ENCODE measurements around the gene HOXC11.

The HOXC11 gene

GRCh38 chr12:54021432-54022013 is 48.6 kb downstream of the HOXC11 start:
- no peak for DNase-seq (ENCODE audit: low spot score)

- no peak for DNase-seq (ENCODE audit: low spot score)
These were observed 50.3 kb downstream of the HOXC11 start for GRCh38 chr12:54022960-54023884.

DNA sequence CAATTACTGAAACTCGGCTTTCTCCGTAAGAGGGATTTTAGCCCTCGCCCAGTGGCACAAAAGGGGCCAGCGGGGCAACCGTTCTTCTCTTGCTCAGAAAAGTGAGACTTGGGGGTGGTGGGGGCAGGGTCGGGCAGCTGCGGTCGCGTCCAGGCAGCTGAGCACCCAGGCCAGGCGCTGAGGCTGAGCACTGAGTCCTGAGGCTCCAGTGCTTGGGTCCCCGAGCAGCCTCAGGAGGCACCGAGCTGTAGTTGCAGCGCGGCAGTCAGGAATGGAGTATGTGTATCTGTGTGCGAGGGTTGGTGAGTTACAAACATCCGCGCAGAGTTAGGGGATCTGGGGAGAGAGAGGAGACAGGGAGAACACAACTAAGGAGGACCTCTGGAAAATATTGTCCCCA is 51.2 kb downstream of the HOXC11 start:
- no peak for DNase-seq (ENCODE audit: low spot score)

- no peak for DNase-seq (ENCODE audit: low spot score)
These were observed 51.8 kb downstream of the HOXC11 start for GRCh38 chr12:54024581-54025305.

DNA sequence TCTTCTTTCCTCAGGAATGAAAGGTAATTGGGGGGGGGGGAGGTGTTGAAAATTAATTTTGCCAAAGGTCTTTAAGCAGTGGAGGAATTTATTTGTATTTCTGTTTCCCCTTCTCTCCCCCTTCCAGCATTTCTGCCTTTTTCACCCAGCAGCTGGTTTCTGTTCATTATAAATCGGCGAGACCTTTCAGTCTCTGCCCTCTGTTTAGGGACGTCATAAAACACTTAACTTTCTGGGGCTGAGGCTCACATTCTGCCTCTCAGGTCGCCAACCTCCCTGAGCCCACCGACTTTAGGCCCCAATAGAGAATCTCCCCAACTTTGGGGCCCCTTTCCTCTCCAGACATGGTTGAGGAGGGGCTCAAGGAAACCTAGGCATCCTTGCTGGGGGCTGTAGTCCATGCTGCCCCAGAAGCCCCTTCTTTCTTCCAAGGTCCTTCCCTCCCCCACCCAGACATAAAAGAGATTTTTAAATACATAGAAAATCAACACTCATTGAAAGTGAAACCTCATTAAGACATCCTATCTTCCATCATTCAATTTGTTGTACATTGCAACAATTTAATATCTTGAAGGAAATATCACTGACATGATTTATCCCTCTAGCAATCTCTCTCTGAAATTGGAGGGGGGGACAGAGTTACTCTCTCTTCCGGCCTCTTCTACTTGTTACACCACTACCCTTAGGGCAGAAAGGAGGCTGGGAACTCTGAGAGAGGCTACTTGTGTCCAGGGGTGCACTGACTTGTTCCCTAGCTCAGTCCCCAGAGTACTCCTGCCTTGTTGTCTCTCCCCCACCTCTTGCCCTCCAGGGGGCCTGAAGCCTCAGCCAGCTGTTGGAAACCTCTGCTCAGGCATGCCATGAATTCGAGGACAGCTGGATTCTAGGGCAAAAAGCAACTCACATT is 52.8 kb downstream of the HOXC11 start:
- DNase-seq (ENCODE audit: low spot score), result no peak

DNA sequence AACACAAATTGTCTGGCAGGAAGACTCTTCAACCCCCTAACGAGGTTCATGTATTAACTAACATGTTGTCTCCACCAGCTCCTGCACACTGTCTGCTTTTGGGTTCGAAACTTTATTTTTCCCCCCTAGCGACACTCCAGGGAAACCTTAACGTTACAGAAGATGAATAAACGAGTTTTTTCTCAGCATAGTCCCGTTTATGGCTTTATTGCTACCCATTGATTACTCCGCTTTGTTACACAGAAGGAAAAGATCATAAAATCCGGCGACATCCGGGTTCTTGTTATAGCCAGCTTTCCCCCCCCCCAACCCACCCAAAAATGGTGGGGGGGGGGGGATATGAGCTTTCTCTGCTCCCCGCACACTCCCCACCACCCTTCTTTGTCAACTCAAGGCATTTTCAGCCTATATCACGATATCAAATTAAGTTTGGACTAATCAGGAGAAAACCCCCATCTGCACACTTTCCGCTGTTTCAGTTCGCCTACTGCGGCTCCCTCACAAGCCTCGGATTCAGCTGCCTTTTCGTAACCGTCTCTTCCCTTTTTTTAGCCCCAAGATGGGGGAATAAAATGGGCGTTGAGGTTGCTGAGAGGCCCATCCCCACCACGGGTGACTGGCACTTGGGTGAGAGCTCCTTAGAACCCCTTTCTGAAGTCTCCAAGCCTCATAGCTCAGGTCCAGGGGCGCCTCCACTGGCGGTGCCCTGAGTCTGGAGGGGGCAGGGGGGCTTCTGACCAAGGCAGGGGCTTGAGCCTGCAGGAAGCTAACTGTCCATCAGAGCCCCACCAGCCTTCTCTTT is 53.9 kb downstream of the HOXC11 start:
- DNase-seq (ENCODE audit: low spot score), result no peak

Measured in AG08396 (cell line).